ENCODE results near the gene DRD2. TPM values are rescaled to one million over a fixed set of nuclear protein-coding genes. Genes with fewer than 3 reads are reported as not detected.

DRD2 gene
- total RNA-seq, 1 donor from 2014 or later, result 0.32 TPM

DNA sequence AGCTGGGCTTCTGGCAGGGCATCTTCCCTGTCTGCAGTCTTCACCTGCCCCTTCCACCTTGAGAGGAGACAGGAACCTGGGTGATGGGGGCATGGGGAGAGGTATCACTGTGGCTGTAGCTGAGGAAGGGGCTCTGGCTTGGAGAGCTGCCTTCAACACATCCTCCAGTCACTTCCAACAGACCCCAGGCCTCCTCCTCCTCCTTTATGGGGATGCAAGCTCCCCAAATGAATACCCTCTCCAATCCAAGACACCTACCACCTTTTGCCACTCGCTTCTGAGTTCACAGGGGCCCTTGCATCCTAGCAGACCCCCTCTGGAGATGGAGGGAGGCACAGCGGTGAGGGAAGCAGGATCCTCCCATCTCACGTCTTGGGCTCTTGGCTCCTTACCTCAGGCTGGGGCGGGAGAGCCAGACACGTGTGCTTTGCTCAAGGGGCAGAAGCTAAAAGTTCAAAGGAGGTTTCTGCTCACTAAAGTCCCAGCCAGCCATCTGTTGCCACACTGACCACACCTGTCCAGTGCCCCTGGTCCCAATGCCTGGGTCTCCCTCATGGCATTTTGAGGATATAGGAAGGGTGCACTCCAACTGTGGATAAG, 74.5 kb downstream of the DRD2 start:
- no peak for DNase-seq (ENCODE audit: low spot score)

DNA sequence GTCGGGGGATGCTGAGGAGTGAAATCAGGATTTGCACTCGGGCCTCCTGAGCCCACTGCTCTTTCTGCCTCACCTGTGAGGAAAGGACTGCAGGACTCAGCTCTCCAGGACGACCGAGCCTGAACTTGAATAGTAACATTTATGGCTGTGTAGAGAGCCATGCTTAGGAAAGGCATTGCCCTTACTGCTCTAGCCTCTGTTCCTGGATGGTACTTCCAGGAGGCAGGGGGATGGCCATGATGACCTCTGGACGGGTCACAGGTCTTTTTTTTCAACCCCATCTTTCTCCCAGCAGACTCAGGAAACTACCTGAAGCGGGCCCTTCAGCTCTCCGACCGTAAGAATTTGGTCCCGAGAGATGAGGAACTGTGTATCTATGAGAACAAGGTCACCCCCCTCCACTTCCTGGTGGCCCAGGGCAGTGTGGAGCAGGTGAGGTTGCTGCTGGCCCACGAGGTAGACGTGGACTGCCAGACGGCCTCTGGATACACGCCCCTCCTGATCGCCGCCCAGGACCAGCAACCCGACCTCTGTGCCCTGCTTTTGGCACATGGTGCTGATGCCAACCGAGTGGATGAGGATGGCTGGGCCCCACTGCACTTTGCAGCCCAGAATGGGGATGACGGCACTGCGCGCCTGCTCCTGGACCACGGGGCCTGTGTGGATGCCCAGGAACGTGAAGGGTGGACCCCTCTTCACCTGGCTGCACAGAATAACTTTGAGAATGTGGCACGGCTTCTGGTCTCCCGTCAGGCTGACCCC, 76.3 kb downstream of the DRD2 start:
- no peak for DNase-seq (ENCODE audit: low spot score)

DNA sequence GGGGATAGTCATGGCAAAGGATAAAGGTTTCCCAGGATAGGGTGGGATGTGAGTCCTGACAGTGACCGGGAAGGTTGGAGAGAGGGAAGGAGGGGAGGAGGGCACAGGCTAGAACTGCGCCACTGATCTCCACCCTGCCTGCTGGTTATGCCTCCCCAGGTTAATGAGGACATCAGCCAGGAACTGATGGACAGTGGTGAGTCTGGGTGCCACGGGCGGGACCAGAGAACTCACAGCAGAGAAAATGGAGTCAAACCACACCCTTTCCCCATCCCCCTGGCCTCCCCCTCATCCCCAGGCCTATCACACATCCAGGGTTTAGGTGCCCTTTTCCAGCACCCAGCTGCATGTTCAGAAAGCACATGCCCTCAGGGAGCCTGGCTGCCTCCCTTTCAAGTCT, 77.4 kb downstream of the DRD2 start:
- no peak for DNase-seq (ENCODE audit: low spot score)

DNA sequence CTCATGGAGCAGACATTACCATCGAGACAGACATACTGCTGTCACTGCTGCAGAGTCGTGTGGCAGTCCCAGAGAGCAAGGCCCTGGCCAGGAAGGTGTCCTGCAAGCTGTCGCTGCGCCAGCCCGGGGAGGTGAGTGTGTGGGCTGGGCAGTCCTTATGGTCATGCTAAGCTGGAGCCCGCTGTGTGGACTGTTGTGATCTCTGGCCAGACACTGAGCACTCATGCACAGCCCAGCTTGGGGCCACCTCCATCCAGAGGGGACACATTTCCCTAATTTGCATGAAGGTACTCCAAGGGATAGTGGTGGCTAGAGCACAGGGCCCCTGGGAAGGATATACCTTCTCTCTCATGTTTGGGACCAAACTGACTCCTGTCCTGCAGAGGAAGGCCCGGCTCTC, 78.0 kb downstream of the DRD2 start:
- DNase-seq (ENCODE audit: low spot score), result no peak

DNA sequence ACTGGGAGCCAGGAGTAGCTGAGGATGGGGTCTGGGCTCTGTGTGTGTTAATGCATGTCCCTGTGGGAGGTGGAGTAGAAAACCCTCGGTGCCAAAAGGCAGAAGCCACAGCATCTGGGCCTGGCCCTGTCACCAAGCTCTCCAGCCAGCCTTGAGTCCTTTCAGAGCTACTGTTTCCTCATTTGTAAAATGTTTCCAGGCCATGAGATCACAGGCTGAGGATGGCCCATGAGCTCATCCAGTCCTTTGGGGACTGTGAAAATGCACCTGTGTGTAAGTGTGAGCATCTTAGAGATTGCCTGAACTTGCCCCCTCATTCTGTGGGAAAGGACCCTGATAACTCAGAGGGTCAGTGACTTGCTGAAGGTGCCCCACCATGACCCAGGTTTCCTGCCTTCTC, 78.5 kb downstream of the DRD2 start:
- no peak for DNase-seq (ENCODE audit: low spot score)

DNA sequence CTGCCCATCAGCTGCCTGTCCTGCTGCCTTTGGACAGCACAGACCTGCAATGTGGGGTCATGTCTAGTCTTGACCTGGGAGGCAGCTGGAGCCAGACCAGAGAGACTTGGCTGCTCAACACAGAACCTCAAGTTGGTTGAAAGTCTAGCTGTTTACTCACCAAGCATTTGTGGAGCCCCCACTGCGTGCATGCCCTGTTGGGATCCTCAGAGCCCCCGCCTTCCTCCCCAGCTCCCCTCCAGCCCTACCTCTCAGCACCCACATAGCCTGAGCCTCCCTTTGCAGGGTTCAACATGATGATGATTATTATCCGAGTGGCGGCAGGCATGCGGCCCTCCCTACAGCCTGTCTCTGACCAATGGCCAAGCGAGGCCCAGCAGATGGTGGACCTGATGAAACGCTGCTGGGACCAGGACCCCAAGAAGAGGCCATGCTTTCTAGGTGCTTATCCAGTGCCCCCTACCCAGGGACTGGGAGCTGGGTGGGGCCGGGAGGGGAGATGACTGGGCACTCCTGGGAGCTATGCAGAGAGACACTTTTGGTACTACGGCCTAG, 79.3 kb downstream of the DRD2 start:
- no peak for DNase-seq (ENCODE audit: low spot score)

DNA sequence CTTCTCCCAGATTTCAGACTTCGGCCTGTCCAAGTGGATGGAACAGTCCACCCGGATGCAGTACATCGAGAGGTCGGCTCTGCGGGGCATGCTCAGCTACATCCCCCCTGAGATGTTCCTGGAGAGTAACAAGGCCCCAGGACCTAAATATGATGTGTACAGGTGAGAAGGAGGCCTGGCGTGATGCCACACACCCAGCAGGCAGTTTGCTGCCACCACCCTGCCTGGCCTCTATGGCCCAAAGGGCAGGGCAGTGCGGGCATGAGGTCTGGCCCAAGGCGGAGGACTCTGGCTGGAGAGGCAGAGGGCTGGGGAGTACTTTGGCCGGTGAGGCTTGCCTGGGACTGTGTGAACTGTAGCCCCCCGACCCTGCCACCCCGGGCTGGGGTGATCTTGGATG, 80.3 kb downstream of the DRD2 start:
- no peak for DNase-seq (ENCODE audit: low spot score)

DNA sequence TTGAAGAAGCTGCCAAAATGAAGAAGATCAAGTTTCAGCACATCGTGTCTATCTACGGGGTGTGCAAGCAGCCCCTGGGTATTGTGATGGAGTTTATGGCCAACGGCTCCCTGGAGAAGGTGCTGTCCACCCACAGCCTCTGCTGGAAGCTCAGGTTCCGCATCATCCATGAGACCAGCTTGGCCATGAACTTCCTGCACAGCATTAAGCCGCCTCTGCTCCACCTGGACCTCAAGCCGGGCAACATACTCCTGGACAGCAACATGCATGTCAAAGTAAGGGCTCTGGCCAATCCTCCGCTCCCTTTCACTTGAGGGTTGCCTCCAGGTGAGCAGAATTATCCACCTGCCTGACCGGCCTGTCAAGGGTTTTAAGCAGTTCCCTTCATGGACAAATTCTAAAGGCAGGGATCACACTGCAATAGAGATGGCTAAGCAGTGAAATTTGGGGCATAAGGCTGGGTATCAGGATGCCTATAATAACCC, 81.7 kb downstream of the DRD2 start:
- no peak for DNase-seq (ENCODE audit: low spot score)

DNA sequence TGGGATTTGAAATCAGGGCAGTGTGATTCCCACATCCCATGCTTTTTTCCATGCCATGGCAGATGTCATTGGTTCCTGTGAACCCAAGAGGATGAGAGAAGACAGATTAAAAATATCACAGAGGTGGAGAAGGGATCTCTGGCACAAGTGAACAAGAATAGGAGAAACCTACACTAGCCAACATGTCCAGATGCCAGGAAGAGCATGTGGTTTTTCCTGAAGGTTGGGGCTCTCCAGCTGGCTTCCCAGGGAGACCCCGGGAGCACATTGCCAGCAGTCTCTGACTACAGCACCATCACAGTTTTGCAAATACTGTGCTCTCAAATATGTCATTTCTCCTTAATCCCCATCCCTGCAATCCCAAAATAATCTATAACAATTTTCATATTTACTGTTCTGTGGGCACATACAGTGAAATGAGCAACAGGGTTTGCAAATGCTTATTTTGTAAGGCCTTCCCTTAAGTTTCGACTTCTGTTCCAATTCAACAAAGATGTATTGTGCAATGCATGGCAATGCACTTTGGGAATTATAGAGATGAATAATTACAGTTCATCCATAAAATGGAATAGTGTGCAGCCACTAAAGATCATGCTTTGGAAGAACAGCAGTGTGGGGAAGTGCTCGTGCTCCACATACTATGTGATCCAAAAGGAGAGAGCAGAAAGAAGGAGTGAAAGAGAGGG, 82.8 kb downstream of the DRD2 start:
- no peak for DNase-seq (ENCODE audit: low spot score)

DNA sequence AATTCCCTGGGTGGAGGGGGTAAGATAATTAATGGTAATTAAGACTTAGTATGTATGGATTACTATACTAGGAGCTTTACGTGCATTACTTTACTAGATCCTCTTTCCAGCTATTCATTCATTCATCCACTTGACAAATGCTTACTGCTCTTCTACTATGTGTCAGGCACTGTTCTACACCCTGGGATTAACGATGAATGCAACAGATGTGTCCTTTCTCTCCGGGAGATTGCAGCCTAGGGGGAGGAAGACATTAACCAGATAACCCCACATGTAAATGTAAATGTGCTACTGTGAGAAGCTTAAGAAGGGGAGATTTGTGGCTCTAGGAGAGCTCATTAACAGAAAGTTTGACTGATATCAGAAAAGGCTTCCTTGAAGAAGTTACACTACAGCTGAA, 85.9 kb downstream of the DRD2 start:
- DNase-seq (ENCODE audit: low spot score), result no peak

DNA sequence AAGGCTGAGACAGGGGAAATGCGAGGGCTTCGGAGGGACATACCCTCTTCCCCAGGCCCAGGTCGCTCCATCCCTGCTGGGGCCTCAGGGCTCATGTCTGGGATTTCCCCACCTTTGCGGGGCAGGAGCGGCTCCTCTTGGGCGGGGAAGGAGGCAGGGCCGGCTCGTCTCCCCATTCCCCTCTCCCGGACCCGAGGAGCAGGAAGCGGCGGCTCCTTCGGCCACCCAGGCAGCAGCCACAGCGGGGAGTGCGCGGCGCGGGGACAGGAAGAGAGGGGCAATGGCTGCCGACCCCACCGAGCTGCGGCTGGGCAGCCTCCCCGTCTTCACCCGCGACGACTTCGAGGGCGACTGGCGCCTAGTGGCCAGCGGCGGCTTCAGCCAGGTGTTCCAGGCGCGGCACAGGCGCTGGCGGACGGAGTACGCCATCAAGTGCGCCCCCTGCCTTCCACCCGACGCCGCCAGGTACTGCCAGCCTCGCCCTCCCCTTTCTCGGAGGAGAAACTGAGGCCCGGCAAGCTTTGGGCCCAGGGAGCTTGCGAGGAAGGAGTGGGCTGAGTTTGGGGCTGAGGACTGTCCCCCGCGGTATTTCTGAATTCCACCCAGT, 87.5 kb downstream of the DRD2 start, which contains the start of gene ANKK1:
TSS of gene ANKK1 (plus strand) at position 175 of the 607 bp plus-strand sequence. CDS start at position 281, 106 bp downstream.
- no peak for DNase-seq (ENCODE audit: low spot score)

DNA sequence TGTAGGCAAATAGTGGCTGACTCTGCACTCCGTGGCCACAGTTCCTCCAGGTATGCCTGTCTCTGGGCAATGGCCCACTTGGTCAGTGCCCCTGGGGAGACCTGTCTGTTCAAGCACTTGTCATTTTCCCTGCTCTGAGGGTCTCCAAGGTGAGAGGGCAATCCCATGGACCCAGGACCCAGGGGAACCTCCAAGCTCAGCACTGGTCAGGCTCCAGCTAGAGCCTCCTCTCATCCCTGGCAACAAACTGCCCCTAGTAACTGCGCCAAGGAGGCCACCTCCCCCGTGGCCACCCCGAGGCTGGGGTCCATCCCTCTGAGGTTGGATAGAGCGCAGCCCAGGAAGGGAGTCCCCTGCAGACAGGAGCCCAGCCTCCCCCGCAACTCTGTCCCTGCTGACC, 88.3 kb downstream of the DRD2 start:
- DNase-seq (ENCODE audit: low spot score), result no peak

DNA sequence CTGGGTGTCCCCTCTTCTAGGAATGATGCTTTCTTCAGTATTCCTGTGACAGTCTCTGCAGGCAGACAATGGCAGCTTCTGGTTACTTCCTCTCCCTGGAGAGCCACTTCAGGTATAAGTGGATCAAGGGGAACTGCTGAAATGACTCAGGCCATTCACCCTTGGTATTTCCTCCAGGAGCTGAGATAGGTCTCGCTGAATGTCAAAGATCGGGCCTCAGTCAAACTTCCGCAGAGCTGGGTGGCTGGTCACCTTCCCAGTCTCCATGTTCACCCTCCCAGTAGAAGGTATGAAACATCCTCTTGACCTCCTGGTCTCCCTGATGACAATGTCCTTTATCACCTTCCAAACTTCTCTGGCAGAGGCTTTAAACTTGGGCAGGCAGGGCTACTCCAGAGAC, 89.4 kb downstream of the DRD2 start:
- no peak for DNase-seq (ENCODE audit: low spot score)

DNA sequence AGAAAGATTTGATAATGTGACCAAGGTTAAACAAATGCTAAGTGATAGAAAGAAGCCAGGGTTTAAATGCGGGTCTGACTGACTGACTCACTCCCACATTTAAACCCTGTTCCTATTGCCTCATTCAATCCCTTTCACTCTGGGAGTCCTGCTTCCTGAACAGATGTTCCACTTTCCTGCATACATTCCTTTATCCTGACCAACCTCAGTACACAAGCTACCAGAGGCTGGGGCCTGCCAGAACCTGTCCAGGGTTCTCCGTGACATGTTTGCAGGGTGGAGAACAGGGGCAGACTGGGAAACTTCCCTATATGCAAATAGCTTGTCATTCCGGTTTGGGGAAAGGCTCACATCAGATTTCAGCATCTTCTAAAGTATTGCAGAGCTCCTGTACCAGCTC, 90.6 kb downstream of the DRD2 start:
- no peak for DNase-seq (ENCODE audit: low spot score)

DNA sequence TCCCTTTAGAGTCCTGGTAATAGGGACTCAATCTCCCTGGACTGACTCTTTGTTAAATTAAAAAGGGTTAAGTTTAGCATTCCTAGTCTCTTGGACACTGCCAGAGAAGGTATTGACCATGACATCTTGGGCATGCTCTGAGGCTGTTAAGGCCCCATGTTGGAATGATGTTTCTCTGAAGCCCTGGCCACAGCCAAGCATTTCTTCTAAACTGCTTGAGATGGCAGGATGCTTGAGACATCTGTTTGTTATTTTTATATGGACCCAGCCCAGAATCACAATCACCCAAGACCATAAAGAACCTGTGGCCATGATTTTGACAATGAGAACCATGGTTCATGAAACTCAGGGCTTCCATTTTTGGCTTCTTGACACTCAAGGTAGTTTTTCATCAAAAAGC, 93.1 kb downstream of the DRD2 start:
- no peak for DNase-seq (ENCODE audit: low spot score)

DNA sequence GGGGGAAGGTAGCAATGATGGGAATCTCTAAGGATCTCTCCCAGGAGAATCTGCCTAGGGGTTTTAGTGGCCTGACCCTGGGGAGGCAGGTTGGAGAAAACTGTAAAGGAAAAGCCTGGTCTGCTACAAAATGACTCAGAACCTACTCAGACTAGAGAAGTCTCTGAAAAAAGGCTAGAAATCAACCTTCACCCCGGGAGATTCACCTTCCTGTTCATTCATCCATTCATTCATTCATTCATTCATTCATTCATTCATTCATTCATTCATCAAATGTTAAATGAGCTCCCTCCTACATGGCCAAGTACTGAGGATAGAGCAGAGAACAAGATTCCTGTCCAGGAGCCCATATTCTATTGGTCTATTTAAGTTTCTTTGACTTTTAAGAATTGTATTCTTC, 96.5 kb downstream of the DRD2 start:
- no peak for DNase-seq (ENCODE audit: low spot score)

DNA sequence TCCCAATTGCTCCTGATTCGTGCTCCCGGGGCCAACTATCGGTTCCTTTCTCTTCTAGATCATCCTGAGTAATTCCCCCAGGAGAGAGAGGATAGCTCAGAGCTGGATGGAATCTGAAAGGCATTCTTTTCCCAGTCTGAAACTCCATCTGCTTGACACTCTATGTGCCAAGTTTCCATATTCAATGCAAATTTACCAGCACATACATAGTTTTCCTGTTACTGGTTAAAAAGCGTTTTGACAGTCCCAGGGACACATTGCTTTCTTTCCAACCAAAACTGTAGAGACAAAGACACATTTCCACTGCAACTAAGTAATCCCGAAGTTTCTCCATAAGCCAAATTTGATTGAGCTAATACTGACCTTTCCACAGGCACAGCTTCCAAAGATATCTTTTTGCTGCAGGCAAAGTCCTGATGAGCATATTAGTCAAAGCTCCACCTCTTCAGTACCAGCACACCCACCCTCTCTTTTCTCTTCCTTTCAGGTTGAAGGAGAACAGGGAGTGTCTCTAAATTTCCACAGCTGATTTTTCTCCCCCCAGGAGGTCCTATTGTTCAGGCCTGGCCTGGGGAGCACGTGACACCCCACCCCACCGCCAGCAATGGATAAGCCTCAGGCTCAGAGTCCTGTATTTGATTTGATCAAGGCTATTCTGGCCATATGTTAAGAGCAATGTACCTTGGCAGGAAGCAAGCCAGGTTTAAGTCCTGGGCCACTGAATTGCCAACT, 97.4 kb downstream of the DRD2 start:
- DNase-seq (ENCODE audit: low spot score), result no peak

DNA sequence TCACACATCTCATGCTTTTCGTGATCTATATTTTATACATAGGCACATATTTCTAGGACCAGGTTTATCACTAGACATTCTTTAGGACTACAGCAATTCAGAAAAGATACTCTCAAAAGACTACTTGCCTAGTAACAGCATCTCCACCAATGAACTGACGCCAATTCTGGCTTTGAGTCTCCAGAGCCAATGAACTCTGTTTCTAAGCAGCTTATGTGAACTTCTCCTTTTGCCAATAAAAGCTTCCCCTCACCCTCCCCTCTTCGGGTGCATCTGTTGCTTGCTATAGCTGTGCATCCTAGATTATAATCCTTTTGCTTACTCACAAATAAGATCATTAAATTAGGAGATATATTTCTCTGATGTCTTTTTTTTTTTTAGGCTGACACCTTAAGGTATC, 99.0 kb downstream of the DRD2 start:
- DNase-seq (ENCODE audit: low spot score), result no peak

DNA sequence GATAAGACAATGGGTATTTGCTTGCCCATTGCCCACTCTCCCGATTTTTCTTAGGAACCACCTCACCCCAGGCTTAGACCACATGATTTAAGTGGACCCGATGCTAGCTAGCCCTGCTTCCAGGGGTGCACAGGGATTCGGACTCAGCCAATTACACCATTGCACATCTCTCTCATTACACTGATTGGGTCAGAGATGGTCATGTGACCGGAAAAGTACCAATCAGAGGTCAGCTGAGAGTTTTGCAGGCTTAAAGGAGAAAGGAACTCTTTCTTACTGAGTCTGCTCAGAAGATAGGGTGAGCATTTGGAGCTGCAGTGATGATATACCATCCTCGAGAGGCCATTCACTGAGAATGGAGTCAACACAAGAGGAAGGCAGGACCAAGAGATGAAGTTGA, 99.8 kb downstream of the DRD2 start:
- no peak for DNase-seq (ENCODE audit: low spot score)

DNA sequence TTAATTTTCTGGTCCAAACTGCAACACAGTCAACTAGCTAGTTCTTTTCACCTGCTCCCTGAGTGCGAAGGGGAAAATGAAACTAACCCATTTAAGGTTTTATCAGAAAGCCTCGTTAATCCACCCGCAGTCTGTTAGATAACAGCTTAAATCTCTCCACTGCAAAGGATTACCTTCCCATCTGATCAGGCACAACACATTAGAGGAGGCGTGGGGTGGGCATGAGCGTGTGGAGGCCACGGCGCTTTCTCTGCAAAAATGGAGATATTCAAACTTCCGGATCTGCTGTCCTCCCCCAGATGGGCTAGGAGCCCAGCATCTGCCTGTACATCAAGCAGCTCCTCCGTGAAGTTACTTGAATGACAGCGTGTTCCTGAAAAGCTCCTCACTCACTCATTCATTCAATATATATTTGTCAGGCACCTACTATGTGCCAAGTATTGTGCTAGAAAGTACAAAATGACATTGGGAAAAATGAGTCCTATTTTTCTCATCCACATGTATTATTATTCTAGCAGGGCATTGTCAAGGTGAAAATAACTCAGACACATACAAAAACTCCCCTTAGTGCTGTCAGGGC, 101.1 kb downstream of the DRD2 start:
- DNase-seq (ENCODE audit: low spot score), result no peak

DNA sequence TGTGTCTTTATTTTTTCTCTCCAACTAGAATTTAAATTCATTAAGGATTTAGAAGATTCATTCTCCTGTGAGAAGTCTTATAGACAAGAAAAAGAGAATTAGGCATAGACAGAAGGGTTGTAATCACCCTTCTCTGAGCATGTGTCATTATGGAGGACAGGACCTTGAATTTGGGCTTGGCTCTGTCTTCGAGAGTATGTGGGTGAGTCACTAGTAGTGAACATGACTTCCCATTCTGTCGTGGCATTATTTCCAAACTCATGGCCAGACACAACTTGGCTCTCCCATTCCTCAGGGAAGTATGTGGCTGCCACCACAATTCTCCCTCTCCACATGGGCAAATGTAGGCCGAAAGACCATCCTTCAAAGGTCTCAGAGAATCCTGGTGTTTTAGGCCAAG, 101.9 kb downstream of the DRD2 start:
- no peak for DNase-seq (ENCODE audit: low spot score)
